ENCODE data around the gene IL18BP.
A peak's percentile ranks its signal among the peaks of the same experiment; 100 is the strongest.

Gene IL18BP

GRCh38 chr11:72010529-72011233, 12.0 kb downstream of the IL18BP start:
- Histone ChIP-seq H2BK120ac (ENCODE audit: low read depth, low read length) (no peak overlapping the region), H3K23ac (ENCODE audit: low read length) (no peak overlapping the region), H2AK5ac (ENCODE audit: low read length) (no peak overlapping the region), H2BK5ac (ENCODE audit: low read length) (no peak overlapping the region), H3K18ac (ENCODE audit: low read length) (no peak overlapping the region), H3K4me1 (ENCODE audit: control insufficient read depth, low read depth, low read length) (no peaks in the 10 kb centered on the region), H3K36me3 (ENCODE audit: control insufficient read depth, insufficient read depth, low read length) (peaks cover 35% of the 10 kb centered on the region), H2BK15ac (replicated peaks; ENCODE audit: low read depth) (no peak overlapping the region), H3K79me2 (ENCODE audit: control insufficient read depth, insufficient read depth, low read length) (no peaks in the 10 kb centered on the region), H3K56ac (ENCODE audit: low read length) (no peak overlapping the region), H3K4me3 (ENCODE audit: low read length) (no peak overlapping the region), H4K5ac (ENCODE audit: low read length) (no peak overlapping the region), H3K79me1 (ENCODE audit: low read length) (no peaks in the 10 kb centered on the region), H4K8ac (ENCODE audit: low read depth, low read length) (no peak overlapping the region), H3K9ac (ENCODE audit: low read length) (no peak overlapping the region), H3K4ac (ENCODE audit: low read depth, low read length) (no peak overlapping the region), H3K4me2 (ENCODE audit: low read length) (no peak overlapping the region), H3K27ac (ENCODE audit: low read depth, low read length) (no peak overlapping the region), H3K27me3 (ENCODE audit: insufficient read depth, low read length, poor library complexity) (no peaks in the 10 kb centered on the region)
- DNase-seq = no peak
- no CpG with 5 or more reads among the region's 10 CpGs for WGBS (ENCODE audit: extremely low coverage, insufficient coverage, low lambda C conversion rate)

- peaks cover 33% of the 10 kb centered on the region for H3K36me3 ChIP-seq (ENCODE audit: control insufficient read depth, insufficient read depth, low read length)
- H2BK5ac ChIP-seq (ENCODE audit: low read length) = no peak overlapping the region
Observed at GRCh38 chr11:72012091-72012630, 13.5 kb downstream of the IL18BP start.

GRCh38 chr11:72012897-72013721, 14.4 kb downstream of the IL18BP start:
- H2BK5ac ChIP-seq (ENCODE audit: low read length) = no peak overlapping the region
- H4K8ac ChIP-seq (ENCODE audit: low read depth, low read length) = no peak overlapping the region
- H3K18ac ChIP-seq (ENCODE audit: low read length) = no peak overlapping the region
- no peaks in the 10 kb centered on the region for H3K79me1 ChIP-seq (ENCODE audit: low read length)
- no peak overlapping the region for H2BK120ac ChIP-seq (ENCODE audit: low read depth, low read length)
- H3K27me3 ChIP-seq (ENCODE audit: insufficient read depth, low read length, poor library complexity) = no peaks in the 10 kb centered on the region
- peaks cover 32% of the 10 kb centered on the region for H3K36me3 ChIP-seq (ENCODE audit: control insufficient read depth, insufficient read depth, low read length)
- H3K23ac ChIP-seq (ENCODE audit: low read length) = no peak overlapping the region
- peak; percentile 68 for DNase-seq
- no peak overlapping the region for H4K5ac ChIP-seq (ENCODE audit: low read length)
- H3K4me2 ChIP-seq (ENCODE audit: low read length) = no peak overlapping the region
- H3K27ac ChIP-seq (ENCODE audit: low read depth, low read length) = no peak overlapping the region
- H3K79me2 ChIP-seq (ENCODE audit: control insufficient read depth, insufficient read depth, low read length) = no peaks in the 10 kb centered on the region
- no CpG with 5 or more reads among the region's 33 CpGs for WGBS (ENCODE audit: extremely low coverage, insufficient coverage, low lambda C conversion rate)
- H3K56ac ChIP-seq (ENCODE audit: low read length) = no peak overlapping the region
- no peak overlapping the region for H2AK5ac ChIP-seq (ENCODE audit: low read length)
- no peak overlapping the region for H2BK15ac ChIP-seq (replicated peaks; ENCODE audit: low read depth)
- no peak overlapping the region for H3K4me3 ChIP-seq (ENCODE audit: low read length)
- H3K4ac ChIP-seq (ENCODE audit: low read depth, low read length) = no peak overlapping the region
- H3K4me1 ChIP-seq (ENCODE audit: control insufficient read depth, low read depth, low read length) = no peaks in the 10 kb centered on the region
- H3K9ac ChIP-seq (ENCODE audit: low read length) = no peak overlapping the region

More at GRCh38 chr11:72012091-72012630, 13.5 kb downstream of the IL18BP start:
- no peaks in the 10 kb centered on the region for H3K27me3 ChIP-seq (ENCODE audit: insufficient read depth, low read length, poor library complexity)
- H3K79me1 ChIP-seq (ENCODE audit: low read length) = no peaks in the 10 kb centered on the region
- no peak overlapping the region for H3K18ac ChIP-seq (ENCODE audit: low read length)
- H4K5ac ChIP-seq (ENCODE audit: low read length) = no peak overlapping the region
- H3K4me2 ChIP-seq (ENCODE audit: low read length) = no peak overlapping the region
- no peak overlapping the region for H3K9ac ChIP-seq (ENCODE audit: low read length)
- H3K4me1 ChIP-seq (ENCODE audit: control insufficient read depth, low read depth, low read length) = no peaks in the 10 kb centered on the region
- no peak for DNase-seq
- no peak overlapping the region for H2AK5ac ChIP-seq (ENCODE audit: low read length)
- no peak overlapping the region for H3K4me3 ChIP-seq (ENCODE audit: low read length)
- H2BK120ac ChIP-seq (ENCODE audit: low read depth, low read length) = no peak overlapping the region
- H2BK15ac ChIP-seq (replicated peaks; ENCODE audit: low read depth) = no peak overlapping the region
- no peaks in the 10 kb centered on the region for H3K79me2 ChIP-seq (ENCODE audit: control insufficient read depth, insufficient read depth, low read length)
- H4K8ac ChIP-seq (ENCODE audit: low read depth, low read length) = no peak overlapping the region
- no peak overlapping the region for H3K23ac ChIP-seq (ENCODE audit: low read length)
- no CpG with 5 or more reads among the region's 5 CpGs for WGBS (ENCODE audit: extremely low coverage, insufficient coverage, low lambda C conversion rate)
- H3K27ac ChIP-seq (ENCODE audit: low read depth, low read length) = no peak overlapping the region
- no peak overlapping the region for H3K4ac ChIP-seq (ENCODE audit: low read depth, low read length)
- H3K56ac ChIP-seq (ENCODE audit: low read length) = no peak overlapping the region

GRCh38 chr11:72013765-72014711, 15.3 kb downstream of the IL18BP start:
- no peak overlapping the region for H3K18ac ChIP-seq (ENCODE audit: low read length)
- no peak overlapping the region for H4K5ac ChIP-seq (ENCODE audit: low read length)
- DNase-seq = no peak
- H2BK5ac ChIP-seq (ENCODE audit: low read length) = no peak overlapping the region
- peaks cover 37% of the 10 kb centered on the region for H3K36me3 ChIP-seq (ENCODE audit: control insufficient read depth, insufficient read depth, low read length)
- no peaks in the 10 kb centered on the region for H3K79me1 ChIP-seq (ENCODE audit: low read length)
- WGBS (ENCODE audit: extremely low coverage, insufficient coverage, low lambda C conversion rate) = no CpG with 5 or more reads among the region's 38 CpGs
- H3K4me2 ChIP-seq (ENCODE audit: low read length) = no peak overlapping the region
- no peak overlapping the region for H2BK15ac ChIP-seq (replicated peaks; ENCODE audit: low read depth)
- no peaks in the 10 kb centered on the region for H3K4me1 ChIP-seq (ENCODE audit: control insufficient read depth, low read depth, low read length)
- H3K27me3 ChIP-seq (ENCODE audit: insufficient read depth, low read length, poor library complexity) = no peaks in the 10 kb centered on the region
- no peak overlapping the region for H3K56ac ChIP-seq (ENCODE audit: low read length)
- H2AK5ac ChIP-seq (ENCODE audit: low read length) = no peak overlapping the region
- no peak overlapping the region for H2BK120ac ChIP-seq (ENCODE audit: low read depth, low read length)
- H3K27ac ChIP-seq (ENCODE audit: low read depth, low read length) = no peak overlapping the region
- H3K4ac ChIP-seq (ENCODE audit: low read depth, low read length) = no peak overlapping the region
- no peaks in the 10 kb centered on the region for H3K79me2 ChIP-seq (ENCODE audit: control insufficient read depth, insufficient read depth, low read length)
- no peak overlapping the region for H4K8ac ChIP-seq (ENCODE audit: low read depth, low read length)
- no peak overlapping the region for H3K4me3 ChIP-seq (ENCODE audit: low read length)
- H3K23ac ChIP-seq (ENCODE audit: low read length) = no peak overlapping the region
- H3K9ac ChIP-seq (ENCODE audit: low read length) = no peak overlapping the region

- Histone ChIP-seq H3K4me2 (ENCODE audit: low read length) (no peak overlapping the region), H3K79me1 (ENCODE audit: low read length) (no peaks in the 10 kb centered on the region), H2BK120ac (ENCODE audit: low read depth, low read length) (no peak overlapping the region), H3K56ac (ENCODE audit: low read length) (no peak overlapping the region), H2AK5ac (ENCODE audit: low read length) (no peak overlapping the region), H2BK15ac (replicated peaks; ENCODE audit: low read depth) (no peak overlapping the region), H3K27ac (ENCODE audit: low read depth, low read length) (no peak overlapping the region), H3K4me3 (ENCODE audit: low read length) (no peak overlapping the region), H3K9ac (ENCODE audit: low read length) (no peak overlapping the region), H4K5ac (ENCODE audit: low read length) (no peak overlapping the region), H3K18ac (ENCODE audit: low read length) (no peak overlapping the region), H4K8ac (ENCODE audit: low read depth, low read length) (no peak overlapping the region), H3K23ac (ENCODE audit: low read length) (no peak overlapping the region), H3K27me3 (ENCODE audit: insufficient read depth, low read length, poor library complexity) (no peaks in the 10 kb centered on the region), H3K36me3 (ENCODE audit: control insufficient read depth, insufficient read depth, low read length) (peaks cover 40% of the 10 kb centered on the region), H3K4me1 (ENCODE audit: control insufficient read depth, low read depth, low read length) (no peaks in the 10 kb centered on the region), H2BK5ac (ENCODE audit: low read length) (no peak overlapping the region), H3K4ac (ENCODE audit: low read depth, low read length) (no peak overlapping the region), H3K79me2 (ENCODE audit: control insufficient read depth, insufficient read depth, low read length) (no peaks in the 10 kb centered on the region)
- DNase-seq = no peak
- no CpG with 5 or more reads among the region's 16 CpGs for whole genome bisulfite sequencing (ENCODE audit: extremely low coverage, insufficient coverage, low lambda C conversion rate)
Observed at GRCh38 chr11:72014761-72015320, 16.1 kb downstream of the IL18BP start.
